Measurements from ENCODE around the gene CFLAR.

DNA sequence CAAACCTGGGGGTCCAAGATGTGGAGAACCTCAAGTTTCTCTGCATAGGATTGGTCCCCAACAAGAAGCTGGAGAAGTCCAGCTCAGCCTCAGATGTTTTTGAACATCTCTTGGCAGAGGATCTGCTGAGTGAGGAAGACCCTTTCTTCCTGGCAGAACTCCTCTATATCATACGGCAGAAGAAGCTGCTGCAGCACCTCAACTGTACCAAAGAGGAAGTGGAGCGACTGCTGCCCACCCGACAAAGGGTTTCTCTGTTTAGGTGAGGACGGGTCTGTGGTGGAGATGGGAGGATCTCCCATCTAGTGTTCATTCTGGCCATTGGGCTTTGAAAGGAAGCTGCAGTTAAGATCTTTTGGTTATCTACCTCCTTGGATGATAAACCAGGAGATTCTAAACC is 69.9 kb downstream of the CFLAR start:
- TF ChIP-seq, protein P1, sequence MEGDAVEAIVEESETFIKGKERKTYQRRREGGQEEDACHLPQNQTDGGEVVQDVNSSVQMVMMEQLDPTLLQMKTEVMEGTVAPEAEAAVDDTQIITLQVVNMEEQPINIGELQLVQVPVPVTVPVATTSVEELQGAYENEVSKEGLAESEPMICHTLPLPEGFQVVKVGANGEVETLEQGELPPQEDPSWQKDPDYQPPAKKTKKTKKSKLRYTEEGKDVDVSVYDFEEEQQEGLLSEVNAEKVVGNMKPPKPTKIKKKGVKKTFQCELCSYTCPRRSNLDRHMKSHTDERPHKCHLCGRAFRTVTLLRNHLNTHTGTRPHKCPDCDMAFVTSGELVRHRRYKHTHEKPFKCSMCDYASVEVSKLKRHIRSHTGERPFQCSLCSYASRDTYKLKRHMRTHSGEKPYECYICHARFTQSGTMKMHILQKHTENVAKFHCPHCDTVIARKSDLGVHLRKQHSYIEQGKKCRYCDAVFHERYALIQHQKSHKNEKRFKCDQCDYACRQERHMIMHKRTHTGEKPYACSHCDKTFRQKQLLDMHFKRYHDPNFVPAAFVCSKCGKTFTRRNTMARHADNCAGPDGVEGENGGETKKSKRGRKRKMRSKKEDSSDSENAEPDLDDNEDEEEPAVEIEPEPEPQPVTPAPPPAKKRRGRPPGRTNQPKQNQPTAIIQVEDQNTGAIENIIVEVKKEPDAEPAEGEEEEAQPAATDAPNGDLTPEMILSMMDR (IDR thresholded peaks at IDR 0.05; ENCODE audit: insufficient read depth, low read depth, low read length), result no peak
- TF ChIP-seq EZH2 (IDR thresholded peaks at IDR 0.05; ENCODE audit: insufficient read depth, low read length), result no peak

All from astrocyte (in vitro differentiated cells and primary cell).